NCI-H2227 treated with DMSO at 0.1 percent for 48 hours (cell line): ENCODE data around the gene UNC13C.

Experiments
- DNase-seq: peaks from one replicate; lab custom pipeline; 2025; lab: John Stamatoyannopoulos, UW

Gene UNC13C

DNA sequence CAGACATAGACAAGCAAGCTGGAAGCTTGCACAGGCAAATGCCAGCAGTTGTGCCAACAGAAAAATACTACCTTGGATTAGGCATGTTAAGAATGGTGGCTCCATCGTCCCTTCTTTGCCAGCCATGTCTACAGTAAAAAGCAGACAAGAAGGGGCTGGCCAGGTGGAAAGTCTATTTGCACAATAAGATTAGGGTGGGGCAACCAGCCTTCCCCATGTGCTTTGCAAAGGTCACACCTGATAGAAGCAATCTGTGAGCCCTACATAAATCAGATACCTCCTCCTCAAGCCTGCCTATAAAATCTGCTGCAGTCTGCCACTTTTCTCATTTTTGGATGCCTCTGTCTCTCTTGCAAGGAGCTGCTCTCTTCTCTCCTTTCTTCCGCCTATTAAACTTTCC, 662.6 kb downstream of the UNC13C start:
- DNase-seq: no peak

GRCh38 chr15:54644796-54645195, 666.6 kb downstream of the UNC13C start:
- DNase-seq: no peak

DNA sequence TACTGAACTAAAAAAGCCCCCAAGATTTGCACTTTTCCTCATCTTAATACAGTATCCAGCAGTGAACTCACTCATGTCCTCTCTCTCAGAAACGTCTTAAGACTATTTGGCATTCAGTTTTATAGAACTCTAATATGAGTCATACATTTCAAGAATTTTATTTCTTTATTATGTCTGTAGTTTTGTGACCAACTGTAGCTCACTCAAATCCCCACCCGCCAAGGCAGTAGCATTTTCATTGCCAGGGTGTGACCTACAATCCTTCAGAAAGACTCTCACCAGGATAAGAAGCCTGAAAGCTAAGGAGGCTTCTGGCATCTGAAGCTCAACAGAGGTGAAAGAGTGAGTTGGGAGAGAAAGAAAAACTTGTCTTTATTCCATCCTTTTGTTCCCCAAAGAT, 681.4 kb downstream of the UNC13C start:
- DNase-seq: no peak

DNA sequence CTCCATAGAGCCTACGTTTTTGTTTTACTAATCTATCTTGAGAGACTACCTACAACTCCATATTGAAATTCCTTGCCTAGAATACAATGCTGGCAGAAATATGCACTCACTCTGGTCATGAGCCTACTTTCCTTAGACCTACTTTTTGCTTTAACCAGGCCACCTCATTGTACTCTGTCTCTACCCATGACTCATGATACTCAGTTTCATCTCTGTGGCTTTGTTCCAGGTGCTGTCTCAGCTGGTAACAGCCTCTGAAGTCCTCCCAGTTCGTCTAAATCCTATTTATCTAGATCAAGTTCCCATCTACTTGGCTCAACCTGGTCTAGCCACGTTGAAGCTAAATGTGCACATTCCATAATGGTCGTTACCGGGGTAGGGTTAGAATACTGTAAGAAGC, 682.1 kb downstream of the UNC13C start:
- DNase-seq: no peak

DNA sequence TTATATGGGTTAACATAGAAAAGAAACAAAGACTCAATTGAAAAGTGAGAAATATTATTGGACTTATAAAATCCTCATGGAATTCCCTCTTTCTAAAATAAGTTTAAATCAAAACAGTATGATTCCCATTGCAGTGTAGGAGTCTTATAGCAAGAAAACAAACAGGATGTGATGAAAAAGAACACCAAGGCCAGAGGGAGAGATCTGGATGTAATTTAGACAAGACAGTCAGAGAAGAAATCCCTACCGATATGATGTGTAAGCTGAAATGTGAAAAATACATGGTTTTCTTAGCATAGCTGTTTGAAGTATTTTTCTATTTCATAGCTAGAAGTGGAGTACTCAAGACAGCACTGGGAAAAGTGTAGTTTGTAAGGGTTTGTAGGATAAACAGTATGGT, 697.0 kb downstream of the UNC13C start:
- DNase-seq: no peak

- DNase-seq: no peak
Observed at GRCh38 chr15:54681584-54681983, 703.3 kb downstream of the UNC13C start.
